A549 (cell line): ENCODE data around the gene IGF2BP3. TPM values are rescaled to one million over a fixed set of nuclear protein-coding genes. Genes with fewer than 3 reads are reported as not detected.

ENCODE experiments used
- ATAC-seq, 2 experiments: fragments of 200-7000 bp in 1 of 2; fragments of >200 bp in 1 of 2; cut with Nextera tagmentation in 1 of 2; cut with Tn5 transposase in 1 of 2; 3 replicates each; pipeline versions ENCODE4 v1.8.0 to v1.9.1; 2018 to 2020; ENCODE audit warnings: mild to moderate bottlenecking in 1 of 2, moderate library complexity in 1 of 2
- CTCF ChIA-PET: fragments of 300-600 bp; sonication (Branson Sonifier 250); formaldehyde crosslinking; extraction: SDS; loops from one replicate; lab custom pipeline; 2021; ENCODE audit warnings: antibody characterized with exemption, inconsistent platforms; lab: Yijun Ruan, JAX
- POLR2A ChIA-PET: fragments of 350-600 bp; formaldehyde crosslinking; extraction: SDS; loops from one replicate; lab custom pipeline; 2021; ENCODE audit warnings: antibody characterized with exemption, inconsistent platforms; lab: Yijun Ruan, JAX
- DNase-seq, 2 experiments: peaks; one replicate each; pipeline versions ENCODE4 v3.0.0 to v3.0.0-alpha.2; 2011 to 2016; ENCODE audit warnings: low read depth in 1 of 2, low spot score in 1 of 2
- FAIRE-seq: peaks from 2 replicates; lab custom pipeline; 2011; peaks lifted over from hg19 to GRCh38; lab: Jason Lieb, UNC
- H3K27ac ChIP-seq, 2 experiments: fragments of >200 bp; sonication (Bioruptor Twin); formaldehyde crosslinking; 3 replicates each; pipeline ENCODE4 v1.5.1; 2016 to 2017
- H3K4me1 ChIP-seq: fragments of >200 bp; sonication (Bioruptor Twin); formaldehyde crosslinking; 3 replicates; pipeline ENCODE4 v1.6.1; 2016
- H3K4me2 ChIP-seq: fragments of >200 bp; sonication (Bioruptor Twin); formaldehyde crosslinking; 3 replicates; pipeline ENCODE4 v1.6.1; 2016
- H3K4me3 ChIP-seq: fragments of >200 bp; sonication (Bioruptor Twin); formaldehyde crosslinking; 3 replicates; pipeline ENCODE4 v1.5.1; 2016
- H3K9me3 ChIP-seq: fragments of >200 bp; sonication (Bioruptor Twin); formaldehyde crosslinking; 3 replicates; pipeline ENCODE4 v1.6.1; 2016
- ATOH8 ChIP-seq: fragments of 250-450 bp; sonication (Bioruptor Pico); IDR thresholded peaks from 2 replicates; pipeline ENCODE4 v1.5.0; 2020; ENCODE audit warnings: low read depth, mild to moderate bottlenecking, moderate library complexity
- CBX8 ChIP-seq: fragments of 200-600 bp; sonication (generic); IDR thresholded peaks from 2 replicates; pipeline ENCODE4 v1.6.1; 2016
- CEBPB ChIP-seq, 2 experiments: fragments of >200 bp in 1 of 2; sonication (Bioruptor Twin) in 1 of 2; formaldehyde crosslinking in 1 of 2; IDR thresholded peaks; 2 replicates each; pipeline ENCODE4 v1.6.1; 2012 to 2016
- CHD4 ChIP-seq: fragments of 200-600 bp; sonication (generic); IDR thresholded peaks from 2 replicates; pipeline ENCODE4 v1.6.1; 2016; ENCODE audit warnings: antibody characterized with exemption, mild to moderate bottlenecking, borderline replicate concordance
- CTCF ChIP-seq: fragments of >200 bp; sonication (Bioruptor Twin); formaldehyde crosslinking; IDR thresholded peaks from 3 replicates; pipeline ENCODE4 v1.5.1; 2016
- E2F6 ChIP-seq: IDR thresholded peaks from 2 replicates; pipeline ENCODE4 v1.6.1; 2012; ENCODE audit warnings: low read depth, borderline replicate concordance
- EHF ChIP-seq: fragments of 250-450 bp; sonication (Bioruptor Pico); IDR thresholded peaks from 2 replicates; pipeline ENCODE4 v1.5.0; 2020; ENCODE audit warnings: mild to moderate bottlenecking
- EP300 ChIP-seq, 2 experiments: fragments of >200 bp; sonication (Bioruptor Twin); formaldehyde crosslinking; IDR thresholded peaks; 2 replicates in 1 of 2; 3 replicates in 1 of 2; pipeline ENCODE4 v1.6.1; 2016 to 2017
- FOXS1 ChIP-seq: fragments of 250-450 bp; sonication (Bioruptor Pico); IDR thresholded peaks from 2 replicates; pipeline ENCODE4 v1.5.0; 2020; ENCODE audit warnings: mild to moderate bottlenecking, moderate library complexity
- GATA3 ChIP-seq: IDR thresholded peaks from 2 replicates; pipeline ENCODE4 v1.6.1; 2012; ENCODE audit warnings: borderline replicate concordance
- HES2 ChIP-seq: fragments of >200 bp; sonication (Bioruptor Twin); formaldehyde crosslinking; IDR thresholded peaks from 2 replicates; pipeline ENCODE4 v1.6.1; 2016
- HOXA7 ChIP-seq: fragments of 250-450 bp; sonication (Bioruptor Pico); IDR thresholded peaks from 2 replicates; pipeline ENCODE4 v1.5.0; 2020; ENCODE audit warnings: mild to moderate bottlenecking, moderate library complexity
- HOXB13 ChIP-seq: fragments of 250-450 bp; sonication (Bioruptor Pico); IDR thresholded peaks from 2 replicates; pipeline ENCODE4 v1.5.0; 2020; ENCODE audit warnings: low read depth, mild to moderate bottlenecking, moderate library complexity
- JUNB ChIP-seq: fragments of >200 bp; sonication (Bioruptor Twin); formaldehyde crosslinking; IDR thresholded peaks from 2 replicates; pipeline ENCODE4 v1.6.1; 2016
- NFE2L2 ChIP-seq: fragments of 150-350 bp; conservative IDR thresholded peaks from 2 replicates; pipeline ENCODE4 v1.6.1; 2014; ENCODE audit warnings: low read length
- PBX3 ChIP-seq: IDR thresholded peaks from 2 replicates; pipeline ENCODE4 v1.6.1; 2012
- PHF8 ChIP-seq: fragments of 200-600 bp; sonication (generic); IDR thresholded peaks from 2 replicates; pipeline ENCODE4 v1.6.1; 2016; ENCODE audit warnings: low read depth, mild to moderate bottlenecking, antibody characterized with exemption, moderate library complexity, borderline replicate concordance
- RAD21 ChIP-seq, 2 experiments: fragments of >200 bp in 1 of 2; sonication (Bioruptor Twin) in 1 of 2; formaldehyde crosslinking in 1 of 2; IDR thresholded peaks in 1 of 2; conservative IDR thresholded peaks in 1 of 2; 2 replicates in 1 of 2; 3 replicates in 1 of 2; pipeline ENCODE4 v1.6.1; 2012 to 2018; ENCODE audit warnings: inconsistent platforms in 1 of 2
- SMC3 ChIP-seq: fragments of >200 bp; sonication (Bioruptor Twin); formaldehyde crosslinking; IDR thresholded peaks from 3 replicates; pipeline ENCODE4 v1.6.1; 2018; ENCODE audit warnings: inconsistent platforms
- SREBF2 ChIP-seq: fragments of 450-650 bp; IDR thresholded peaks from 2 replicates; pipeline ENCODE4 v1.6.1; 2014; ENCODE audit warnings: mild to moderate bottlenecking, moderate library complexity
- USF2 ChIP-seq: fragments of 450-650 bp; IDR thresholded peaks from 2 replicates; pipeline ENCODE4 v1.6.1; 2014; ENCODE audit warnings: antibody characterized with exemption
- ZFP36 ChIP-seq: fragments of 450-650 bp; IDR thresholded peaks from 2 replicates; pipeline ENCODE4 v1.6.1; 2014; ENCODE audit warnings: borderline replicate concordance; ENCODE audit not compliant: partially characterized antibody
- WGBS: methylation state at CpG from one replicate; pipeline ENCODE4 v1.1.6; 2017; ENCODE audit errors: missing lambda C conversion rate; 5-methylcytosine and 5-hydroxymethylcytosine counted together
- polyA plus RNA-seq, 4 experiments: library from polyadenylated mRNA; depleted of rRNA in 3 of 4; stranded (reverse); fragments of >200 nt; fragmentation: RNase III in 1 of 4; extraction: RNeasy Plus Mini Kit Qiagen cat#74134 plus additional on column Dnase treatment in 1 of 4; gene quantifications; 2 replicates in 3 of 4; 3 replicates in 1 of 4; pipeline ENCODE4 v1.2.3, GENCODE V29; 2011 to 2017

Gene IGF2BP3
- polyA plus RNA-seq, 2 of the 4 experiments (the other 2 are of a cell fraction), result 26.7 to 62.0 TPM

GRCh38 chr7:23268746-23269145 lies 201.5 kb downstream of the IGF2BP3 start (continued):
- TF ChIP-seq PBX3, result no peak

GRCh38 chr7:23268167-23268566 lies 202.1 kb downstream of the IGF2BP3 start:
- no peak for FAIRE-seq
- no peak for TF ChIP-seq JUNB
- no peak for TF ChIP-seq E2F6
- no peak for TF ChIP-seq GATA3
- no peak for TF ChIP-seq ZFP36
- TF ChIP-seq SMC3, result no peak
- POLR2A ChIA-PET, result no interaction called here

GRCh38 chr7:23267357-23267756 lies 202.9 kb downstream of the IGF2BP3 start:
- WGBS, result 85% methylated on average over 2 of the region's 2 CpGs
- no peak overlapping the region for H3K27ac ChIP-seq
- ChIA-PET CTCF (interaction anchor here (0.8 to 2.0 kb wide), 4 partner anchors 9 to 163 kb away, joined by 3 to 7 read pairs (median 4); no protein-coding TSS in a partner anchor), POLR2A (no interaction called here)
- peaks cover 1% of the 10 kb centered on the region; the same call in 2 of the 3 replicates for H3K4me1 ChIP-seq
- ATAC-seq (no peak), DNase-seq (no peak), FAIRE-seq (no peak)
- H3K9me3 ChIP-seq, result no peaks in the 10 kb centered on the region
- TF ChIP-seq PHF8, result no peak
- TF ChIP-seq CTCF, result no peak
- TF ChIP-seq CEBPB (IDR thresholded peaks at IDR 0.05), result no peak
- no peak for TF ChIP-seq HES2
- TF ChIP-seq HOXB13 (CRISPR knock-in tag), result no peak
- TF ChIP-seq EP300 (IDR thresholded peaks at IDR 0.05), result no peak
- no peak for TF ChIP-seq SREBF2
- no peak for TF ChIP-seq CBX8
- no peak for TF ChIP-seq GATA3
- TF ChIP-seq ATOH8 (CRISPR knock-in tag), result no peak
- no peak for TF ChIP-seq FOXS1 (CRISPR knock-in tag)
- TF ChIP-seq USF2, result no peak
- no peak for TF ChIP-seq RAD21 (conservative IDR thresholded peaks at IDR 0.05 in 1 of 2, IDR thresholded peaks at IDR 0.05 in 1 of 2)
- TF ChIP-seq CHD4, result no peak
- TF ChIP-seq HOXA7 (CRISPR knock-in tag), result no peak
- no peak for TF ChIP-seq NFE2L2
- TF ChIP-seq EHF (CRISPR knock-in tag), result no peak
- no peak overlapping the region for H3K4me3 ChIP-seq
- H3K4me2 ChIP-seq, result no peak overlapping the region

More at GRCh38 chr7:23268167-23268566, 202.1 kb downstream of the IGF2BP3 start:
- H3K4me2 ChIP-seq, result no peak overlapping the region
- CTCF ChIA-PET, result interaction anchor here (0.8 to 6.8 kb wide), 4 partner anchors 10 to 278 kb away, joined by 3 to 67 read pairs (median 4); no protein-coding TSS in a partner anchor
- WGBS, result 83% methylated on average over 2 of the region's 2 CpGs
- ATAC-seq (no peak), DNase-seq (no peak)
- no peak overlapping the region for H3K27ac ChIP-seq
- no peaks in the 10 kb centered on the region for H3K9me3 ChIP-seq
- H3K4me1 ChIP-seq, result peaks cover 7% of the 10 kb centered on the region
- H3K4me3 ChIP-seq, result no peak overlapping the region
